ENCODE results near the gene GPRIN2.
A peak's percentile ranks its signal among the peaks of the same experiment; 100 is the strongest.
"Not testable (repeated sequence)": the region's sequence is repeated elsewhere in the genome, so short reads cannot be mapped to it uniquely, and the experiment has no call there.

Gene GPRIN2

GRCh38 chr10:46565591-46566332, 9.3 kb upstream of the GPRIN2 start:
- not testable (repeated sequence) for DNase-seq

DNA sequence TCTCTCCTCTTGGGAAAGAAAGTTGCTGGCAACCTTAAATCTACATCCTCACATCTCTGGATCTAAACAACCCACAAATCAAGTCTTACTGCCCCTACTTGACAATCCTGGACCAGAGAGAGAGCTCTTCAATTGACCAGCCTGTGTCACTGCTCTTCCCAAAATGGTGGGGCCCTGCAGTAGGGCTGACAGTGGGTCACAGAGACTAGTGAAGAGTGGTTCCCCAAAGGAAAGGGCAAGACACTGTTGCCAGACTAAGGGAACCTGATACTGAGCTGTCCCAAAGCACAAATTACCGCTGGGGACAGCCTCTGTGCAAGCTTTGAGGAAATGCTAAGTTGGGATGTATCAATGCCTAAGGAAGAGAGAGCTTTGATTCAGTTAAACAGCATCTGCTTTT, 4.5 kb upstream of the GPRIN2 start:
- no peak for DNase-seq

GRCh38 chr10:46560381-46560780, 3.9 kb upstream of the GPRIN2 start:
- no peak for DNase-seq

DNA sequence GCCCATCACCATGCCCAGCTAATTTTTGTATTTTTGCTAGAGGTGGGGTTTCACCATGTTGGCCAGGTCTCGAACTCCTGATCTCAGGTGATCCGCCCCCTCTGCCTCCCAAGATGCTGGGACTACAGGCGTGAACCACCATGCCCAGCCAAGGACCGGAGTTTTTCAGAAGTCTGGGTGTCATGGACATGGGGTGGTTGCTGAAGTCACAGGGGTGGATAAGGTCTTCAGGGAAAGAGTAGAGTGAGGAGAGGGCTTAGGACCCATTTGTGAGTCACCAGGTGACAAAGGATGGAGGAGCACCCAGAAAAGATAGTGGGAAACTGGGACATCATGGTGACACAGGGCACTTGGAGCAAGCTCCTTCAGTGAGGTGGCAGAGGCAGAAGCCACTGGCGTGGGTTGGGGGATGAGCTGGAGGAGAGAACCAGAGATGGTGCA, 2.8 kb upstream of the GPRIN2 start:
- DNase-seq = no peak

GRCh38 chr10:46558392-46559185, 2.1 kb upstream of the GPRIN2 start:
- DNase-seq = peak; percentile 23

DNA sequence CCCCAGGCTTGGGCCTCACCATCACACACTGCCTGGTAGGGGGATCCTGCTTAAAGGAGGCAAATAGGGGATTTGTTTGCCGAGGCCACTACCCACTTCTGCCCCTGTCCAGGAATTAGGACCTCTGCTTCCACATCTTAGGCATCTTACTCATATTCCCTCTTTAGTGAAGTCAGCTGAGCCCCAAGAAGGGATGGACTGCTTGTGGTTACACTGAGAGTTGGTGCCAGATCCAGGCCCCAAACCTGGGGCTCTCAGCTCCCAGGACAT, 1.6 kb upstream of the GPRIN2 start:
- DNase-seq = no peak

GRCh38 chr10:46557319-46558121, 1.1 kb upstream of the GPRIN2 start:
- DNase-seq = peak; percentile 39

GRCh38 chr10:46555713-46556514, 544 bp downstream of the GPRIN2 start:
- peak; percentile 39 for DNase-seq

GRCh38 chr10:46555366-46555712, 1.1 kb downstream of the GPRIN2 start:
- peak; percentile 26 for DNase-seq

DNA sequence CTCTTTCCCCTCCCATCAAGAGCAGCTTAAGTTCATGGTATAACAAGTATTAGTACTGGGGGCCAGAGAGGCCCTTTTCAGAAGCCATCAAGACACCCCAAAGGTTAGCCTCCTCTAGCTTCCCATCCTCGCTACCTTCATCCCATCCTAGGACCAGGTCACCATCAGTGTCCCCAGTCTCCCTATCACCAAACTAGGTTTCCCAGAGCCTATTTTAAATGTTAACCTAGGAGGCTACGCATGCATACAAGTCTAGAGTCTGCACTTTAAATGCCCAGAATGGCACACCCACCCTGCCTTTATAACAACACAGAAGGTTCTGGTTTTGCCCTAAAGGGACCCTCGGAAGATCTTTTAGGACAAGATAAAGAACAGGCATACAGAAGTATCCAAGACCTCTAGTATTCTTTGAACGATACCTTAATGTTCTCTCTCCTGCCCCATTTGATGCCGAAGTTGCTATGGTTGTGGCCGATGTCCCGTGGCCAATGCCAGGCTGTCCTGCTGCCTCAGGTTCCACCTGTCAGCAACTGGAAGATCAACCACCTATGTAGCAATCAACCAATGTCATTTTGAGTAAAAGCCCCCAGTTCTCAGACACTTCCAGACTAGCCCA, 2.2 kb downstream of the GPRIN2 start:
- DNase-seq = no peak

DNA sequence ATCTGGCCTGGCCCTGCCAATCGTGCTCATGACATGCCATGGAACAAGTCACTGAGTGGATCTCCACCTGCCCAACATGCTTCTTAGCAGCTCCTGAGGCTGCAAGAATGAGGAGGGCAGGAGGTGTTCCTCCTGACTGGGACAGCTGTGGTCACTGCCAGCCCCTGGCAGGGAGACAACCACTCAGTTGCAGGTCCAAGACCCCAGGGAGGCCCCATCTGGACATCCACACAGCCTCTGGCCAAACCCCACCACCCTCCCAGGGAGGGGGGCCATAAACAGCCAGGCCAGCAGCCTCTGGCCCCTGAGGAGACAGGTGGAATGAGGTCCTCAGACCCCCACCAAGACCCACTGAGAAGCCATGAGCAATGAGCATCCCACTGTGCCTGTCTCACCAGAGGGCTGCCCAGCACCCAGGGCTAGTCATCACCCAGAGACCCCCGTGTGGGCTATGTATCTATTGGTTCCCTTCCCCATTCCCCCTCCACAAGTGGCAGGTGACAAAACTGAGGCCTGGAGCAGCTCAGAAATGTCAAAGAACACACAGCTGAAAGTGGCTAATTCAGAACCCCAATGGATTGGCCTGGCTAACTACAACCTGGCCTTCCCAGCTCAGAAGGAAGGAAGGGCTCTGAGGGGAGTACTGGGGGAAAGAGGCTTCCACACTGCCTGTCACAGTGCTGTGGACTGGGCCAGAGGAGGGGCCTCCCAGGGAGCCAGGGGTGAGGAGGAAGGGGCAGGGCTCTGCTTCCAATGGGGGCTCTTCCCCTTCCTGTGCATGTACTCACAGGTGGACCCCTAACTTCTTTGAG, 3.0 kb downstream of the GPRIN2 start:
- DNase-seq = no peak

DNA sequence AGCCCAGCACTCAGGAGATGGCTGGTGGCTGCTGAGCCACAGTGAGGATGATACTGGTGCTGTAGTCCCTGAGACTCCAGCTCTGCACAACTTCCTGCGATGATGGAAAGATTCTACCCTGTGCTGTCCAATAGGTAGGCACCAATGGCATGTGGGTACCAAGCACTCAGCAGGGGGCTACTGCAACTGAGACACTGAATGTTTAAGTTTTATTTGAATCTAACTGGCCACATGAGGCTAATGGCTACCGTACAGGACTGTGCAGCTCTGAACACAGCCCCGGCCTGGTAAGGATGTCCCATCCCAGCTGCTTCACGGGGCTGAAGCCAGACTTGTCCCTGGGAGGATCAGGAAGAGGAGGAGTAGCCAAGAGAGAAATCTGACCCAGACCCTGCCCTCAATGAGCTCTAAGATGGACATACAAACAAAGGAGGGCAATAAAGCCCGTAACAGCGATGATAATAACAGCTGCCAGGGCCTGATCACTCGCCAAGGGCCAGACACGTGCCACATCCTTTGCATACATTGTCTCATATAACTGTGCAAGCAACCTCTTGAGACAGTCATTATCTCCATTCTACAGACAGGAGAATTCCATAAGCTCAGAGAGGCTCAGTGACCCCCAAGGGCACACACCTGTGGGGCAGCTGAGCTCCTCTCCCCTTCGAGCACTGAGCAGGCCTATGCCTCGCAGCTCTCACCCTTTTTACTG, 3.8 kb downstream of the GPRIN2 start:
- DNase-seq = peak; percentile 26

DNA sequence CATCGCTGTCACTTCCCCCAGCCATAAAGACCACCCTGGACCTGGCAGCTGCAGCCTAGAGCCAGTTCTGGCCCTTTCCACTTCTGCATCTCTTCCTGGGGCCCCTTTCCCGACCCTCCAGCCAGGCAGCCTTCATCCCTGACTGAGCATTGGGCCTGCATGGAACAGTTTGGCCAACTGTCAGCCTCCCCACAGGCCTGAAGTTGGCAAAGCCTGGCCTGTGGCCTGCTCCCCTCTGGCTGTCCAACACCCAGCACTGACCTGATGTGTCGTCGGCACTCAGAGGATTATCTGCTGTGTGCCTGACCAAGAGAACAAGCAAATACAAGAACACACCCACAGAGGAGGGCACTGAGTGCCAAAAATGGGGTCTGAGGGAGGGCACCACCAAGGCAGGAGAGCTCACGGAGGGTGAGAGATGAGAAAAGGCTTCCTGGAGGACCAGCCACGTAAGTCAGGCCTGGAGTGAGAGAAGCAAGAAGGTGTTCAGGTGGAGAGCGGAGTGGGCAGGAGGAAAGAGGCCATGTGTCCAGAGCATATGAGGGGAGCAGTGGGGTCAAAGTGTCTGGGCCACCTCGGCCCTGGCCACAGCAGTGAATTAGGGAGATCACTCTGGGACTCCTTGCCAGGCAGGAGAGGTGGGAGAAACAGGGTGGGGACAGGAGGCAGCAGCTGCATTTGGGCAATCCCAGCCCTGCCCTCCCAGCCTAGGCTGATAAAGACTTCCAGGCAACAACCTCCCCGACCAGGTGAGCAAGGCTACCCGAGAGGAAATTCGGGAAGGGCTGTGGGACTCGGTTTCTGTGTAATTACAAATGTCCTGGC, 4.5 kb downstream of the GPRIN2 start:
- no peak for DNase-seq

GRCh38 chr10:46550795-46551700, 5.4 kb downstream of the GPRIN2 start:
- no peak for DNase-seq

DNA sequence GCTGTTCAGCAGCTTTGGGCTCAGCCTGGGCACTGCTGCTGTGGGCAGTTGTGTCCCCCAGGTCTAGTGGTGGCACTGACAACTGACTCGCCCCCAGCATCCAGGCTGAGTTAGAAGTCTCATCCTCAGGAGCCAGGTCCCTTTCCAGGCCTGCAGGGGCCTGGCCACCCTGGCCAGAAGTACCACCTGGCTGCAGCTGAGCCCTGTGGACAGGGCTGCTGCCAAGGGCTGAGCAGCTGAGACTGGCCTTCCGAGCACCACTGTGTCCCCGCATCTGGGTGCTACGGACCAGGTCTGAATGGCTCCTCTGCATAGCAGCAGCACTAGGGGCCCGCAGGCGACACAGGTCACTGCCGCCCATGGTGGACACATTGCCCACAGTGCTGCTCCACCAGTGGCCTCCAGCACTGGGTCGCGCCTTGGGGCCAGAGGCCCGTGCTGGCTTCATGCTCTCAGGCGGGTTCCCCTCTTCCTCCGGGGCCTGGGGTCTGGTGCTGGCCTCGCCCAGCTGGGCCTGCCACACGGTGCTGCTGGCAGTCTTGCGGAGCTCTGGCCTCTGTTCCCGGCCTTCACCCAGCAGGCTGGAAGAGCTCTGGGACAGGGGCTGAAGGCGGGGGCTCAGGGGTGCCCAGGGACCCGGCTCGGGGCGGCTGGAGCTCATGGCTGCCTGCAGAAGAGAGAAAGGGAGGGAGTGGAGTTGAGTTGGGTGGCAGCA, 6.2 kb downstream of the GPRIN2 start:
- no peak for DNase-seq

DNA sequence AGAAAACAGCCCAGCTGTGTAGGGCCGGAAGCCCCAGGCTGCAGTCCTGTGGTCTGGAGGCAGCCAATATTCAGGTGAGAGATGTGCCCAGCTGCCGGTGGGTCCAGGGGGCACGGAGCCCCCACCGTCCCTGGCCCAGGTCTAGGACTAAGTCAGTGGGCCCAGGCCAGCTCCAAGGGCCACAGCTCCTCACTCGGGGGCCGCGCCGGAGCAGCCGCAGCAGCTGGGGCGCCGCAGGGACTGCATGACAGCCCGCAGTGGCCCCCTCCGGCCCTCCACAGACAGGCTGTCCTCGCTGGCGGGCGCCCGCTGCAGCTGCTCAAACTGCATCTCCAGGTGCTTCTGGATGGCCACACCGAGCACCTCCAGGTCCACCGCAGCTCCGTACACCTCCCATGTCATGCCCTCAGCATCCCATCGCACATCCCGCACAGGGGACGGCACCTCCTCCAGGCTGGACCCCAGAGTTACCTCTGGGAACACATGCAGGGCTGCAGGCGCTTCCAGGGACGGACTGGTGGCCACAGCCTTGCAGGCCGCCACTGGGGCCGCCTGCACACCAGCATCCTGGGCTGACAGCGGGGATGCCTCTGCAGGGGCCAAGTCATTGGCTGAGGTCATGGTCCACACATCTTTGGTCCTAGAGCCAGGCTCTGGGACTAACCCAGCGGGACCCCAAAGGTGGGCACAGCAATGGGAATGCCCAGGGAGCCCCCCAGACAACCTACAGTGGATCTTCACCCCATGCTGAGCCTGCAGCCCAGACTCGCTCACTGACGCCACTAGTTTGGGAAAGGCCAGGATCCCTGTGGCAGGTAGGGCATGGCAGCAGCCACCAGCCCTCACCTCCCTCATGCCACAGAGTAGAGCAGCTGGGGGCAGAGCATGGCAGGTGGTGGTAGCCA, 7.0 kb downstream of the GPRIN2 start:
- DNase-seq = no peak

DNA sequence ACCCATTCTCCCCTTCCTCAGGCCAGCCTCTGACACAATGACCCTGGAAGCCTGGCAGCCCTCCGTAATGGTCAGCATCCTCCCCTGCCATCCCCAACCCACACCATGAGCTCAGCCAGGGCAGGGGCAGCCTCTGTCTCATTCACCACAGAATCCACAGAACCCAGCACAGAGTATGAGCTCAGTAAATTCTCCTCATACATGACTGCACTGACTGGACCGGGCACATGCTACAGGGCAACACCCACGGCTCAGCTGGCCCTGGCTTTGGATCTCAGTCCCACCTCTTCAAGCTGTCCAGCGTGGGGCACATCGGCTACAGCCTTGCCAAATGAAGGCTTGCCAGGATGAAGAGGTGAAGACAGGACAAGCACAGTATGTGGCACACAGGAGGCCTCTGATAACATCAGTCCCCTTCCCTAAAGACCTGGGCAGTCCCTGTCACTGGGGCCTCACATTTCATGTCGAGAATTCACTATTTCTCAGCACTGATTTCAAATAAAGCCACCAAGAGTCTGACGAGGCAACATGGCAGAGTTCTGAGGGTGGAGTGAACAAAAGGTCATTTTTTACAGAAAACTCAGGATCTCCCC, 7.9 kb downstream of the GPRIN2 start:
- DNase-seq = no peak
